ENCODE measurements around the gene B4GALT2.

B4GALT2 gene

DNA sequence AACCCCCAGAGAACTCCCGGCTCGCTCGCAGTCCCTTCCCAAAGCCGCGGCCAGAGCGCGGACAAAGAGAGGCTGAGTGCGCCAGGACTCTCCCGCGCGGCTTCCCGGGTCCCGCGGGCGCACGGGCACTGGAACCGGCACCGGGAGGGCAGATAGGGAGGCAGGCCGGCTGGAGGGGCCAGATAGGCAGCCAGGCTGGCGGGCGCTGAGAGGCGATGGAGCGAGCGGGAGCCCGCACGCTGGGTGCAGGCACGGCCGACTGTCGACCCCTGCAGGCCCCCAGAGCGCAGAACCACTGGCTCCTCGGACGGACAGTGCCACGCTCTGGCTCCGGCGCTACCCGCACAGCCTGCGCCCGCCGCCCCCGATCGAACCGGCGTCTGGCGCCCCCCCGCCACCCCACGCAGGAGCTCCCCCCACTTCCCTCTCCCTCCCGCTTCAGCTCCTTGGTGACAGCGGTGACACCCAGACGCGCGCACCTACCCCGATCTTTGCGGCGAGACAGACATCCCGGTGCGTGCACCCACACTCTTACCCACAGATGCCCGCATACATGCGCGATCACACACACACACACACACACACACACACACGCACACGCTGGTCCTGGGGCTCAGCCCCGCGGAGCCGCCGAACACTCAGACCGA is 51.7 kb downstream of the B4GALT2 start:
- DNase-seq, result peak; percentile 44 to 95

DNA sequence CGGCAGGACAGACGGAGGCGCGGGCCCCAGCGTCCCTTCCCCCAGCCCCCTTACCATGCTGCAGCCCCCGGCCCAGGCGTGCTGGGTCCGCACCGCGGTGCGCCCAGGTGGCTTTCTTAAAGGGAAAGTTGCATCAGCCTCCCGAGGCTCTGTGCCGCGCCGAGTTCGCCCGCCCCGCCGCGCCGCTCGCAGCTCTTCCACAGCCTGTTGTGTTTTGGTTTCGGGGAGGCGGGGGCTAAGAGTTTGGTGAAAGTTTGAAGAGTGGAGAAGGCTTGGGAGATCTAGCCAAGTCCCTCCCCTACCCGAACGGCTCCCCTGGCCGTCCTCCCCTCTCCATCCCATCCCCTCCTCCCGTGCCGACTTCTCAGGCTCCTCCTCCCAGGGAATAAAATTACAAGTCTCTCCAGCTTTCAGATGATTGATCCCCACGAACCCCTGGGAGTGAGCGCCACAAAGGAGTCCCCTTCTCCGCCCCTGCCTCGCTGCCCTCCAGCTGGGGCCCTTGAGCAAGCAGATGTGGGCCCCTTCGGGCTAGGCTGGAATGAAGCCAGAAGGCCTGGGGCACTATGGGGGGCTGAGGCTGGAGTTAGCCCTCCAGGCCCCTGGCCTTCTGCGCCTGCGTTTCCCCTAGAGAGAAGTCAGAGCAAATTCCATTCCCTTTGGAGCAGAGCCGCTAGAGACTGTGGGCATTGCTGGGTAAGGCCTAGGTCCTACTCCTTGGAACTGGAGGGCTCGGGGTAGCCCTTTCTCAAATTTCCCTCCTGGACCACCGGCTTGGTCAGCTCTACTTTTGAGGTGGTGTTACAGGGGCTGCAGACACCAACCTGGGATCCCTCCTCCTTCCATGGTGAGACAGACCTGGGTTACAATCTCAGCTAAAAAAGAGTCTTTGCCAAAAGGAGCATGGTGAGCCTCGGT is 52.5 kb downstream of the B4GALT2 start, which contains the start of gene SLC6A9:
Gene SLC6A9 (minus strand): TSS at position 211 of the 918 bp plus-strand sequence. CDS start 7,185 bp downstream, outside the sequence.
- peak; percentile 43 to 85 for DNase-seq

DNA sequence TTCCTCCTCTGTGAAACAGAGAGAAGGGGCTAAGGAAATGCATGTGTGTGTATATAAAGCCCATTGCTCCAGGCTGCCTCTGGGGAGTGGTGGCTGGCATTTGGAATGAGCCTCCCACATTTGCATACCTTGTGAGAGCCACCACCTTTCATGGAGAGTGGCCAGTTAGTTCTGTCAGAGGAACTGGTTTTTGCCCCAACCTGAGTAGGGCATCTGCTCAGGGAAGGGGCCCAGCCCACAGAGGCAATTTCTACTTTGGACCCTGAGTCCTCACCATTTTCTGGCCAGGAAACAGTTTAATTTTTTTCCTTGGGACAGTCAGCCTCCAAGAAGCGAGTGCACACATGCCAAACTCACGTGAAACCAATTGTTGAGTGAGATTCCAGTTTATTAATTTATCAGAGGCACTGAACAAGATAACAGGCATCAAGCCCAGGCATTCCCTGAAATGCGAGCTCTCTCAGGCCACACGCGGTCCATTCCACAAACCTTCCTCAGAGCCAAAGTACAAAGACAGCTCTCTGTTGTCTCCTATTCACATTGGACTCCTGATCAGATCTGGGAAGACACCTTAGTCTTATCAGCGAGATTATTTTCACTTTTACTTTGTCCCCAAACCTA is 53.3 kb downstream of the B4GALT2 start:
- peak; percentile 53 to 92 for DNase-seq

DNA sequence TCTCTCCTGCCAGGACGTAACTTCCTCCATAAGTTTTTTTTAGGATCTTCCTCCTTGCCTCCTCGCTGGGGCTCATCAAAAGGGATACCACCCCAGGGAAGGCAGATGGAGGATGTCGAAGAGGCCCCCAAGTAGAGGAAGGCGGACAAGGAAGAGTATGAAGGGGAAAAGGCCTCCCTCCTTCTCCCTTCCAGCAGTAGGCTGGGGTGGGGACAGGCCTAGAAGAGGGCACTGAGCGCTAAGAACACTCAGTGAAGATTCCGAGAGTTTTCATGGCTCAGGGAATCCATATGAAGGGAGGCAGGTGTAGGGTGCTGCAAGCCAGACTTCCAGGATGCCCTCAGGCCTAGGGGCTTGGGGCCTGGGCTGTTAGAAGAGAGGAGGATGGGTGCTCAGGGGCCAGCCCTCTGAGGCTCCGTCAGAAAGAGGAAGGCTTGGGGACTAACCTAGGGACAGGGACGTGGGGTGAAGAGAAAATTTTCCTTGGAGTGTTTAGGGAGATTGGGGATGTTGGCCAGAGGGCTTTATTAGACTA is 54.1 kb downstream of the B4GALT2 start:
- DNase-seq, result no peak

DNA sequence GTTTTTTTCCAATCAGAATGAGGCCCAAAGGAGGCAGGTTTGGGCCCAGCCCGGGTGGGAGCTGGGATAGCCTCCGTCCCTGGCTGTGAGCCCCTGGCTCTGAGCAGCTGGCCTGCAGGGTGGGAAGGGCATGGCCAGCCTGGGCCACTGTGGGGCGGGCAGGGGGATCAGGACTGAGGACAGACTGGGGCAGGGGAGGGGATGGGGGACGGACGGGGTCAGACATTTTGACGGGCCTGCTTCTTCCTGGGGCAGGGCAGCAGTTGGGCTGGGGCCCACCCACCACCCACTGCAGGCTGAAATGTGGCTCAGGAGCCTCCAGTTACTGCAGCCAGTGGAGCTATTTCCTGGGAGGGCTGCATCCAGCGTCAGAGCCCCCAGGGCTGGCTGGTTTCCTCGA is 54.7 kb downstream of the B4GALT2 start:
- DNase-seq, result no peak

DNA sequence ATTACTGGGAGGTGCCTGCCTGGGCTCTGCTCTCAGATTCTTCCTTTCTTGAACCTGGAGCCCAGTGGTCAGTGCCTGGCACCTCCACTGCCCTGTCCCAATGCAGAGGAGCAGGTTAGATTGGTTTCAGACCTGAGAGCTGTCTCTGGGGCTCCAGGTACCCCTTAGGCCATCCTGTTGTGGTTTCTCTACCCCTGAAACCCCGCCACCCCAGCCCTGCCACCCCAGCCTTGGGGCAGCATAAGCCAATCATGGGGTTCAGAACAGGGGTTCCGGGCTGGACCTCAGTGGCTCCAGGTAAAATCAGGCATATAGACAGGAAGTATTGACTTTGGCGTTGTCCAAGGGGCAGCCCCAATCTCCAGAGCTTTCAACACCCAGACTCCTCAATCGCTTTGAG is 55.4 kb downstream of the B4GALT2 start:
- no peak for DNase-seq

DNA sequence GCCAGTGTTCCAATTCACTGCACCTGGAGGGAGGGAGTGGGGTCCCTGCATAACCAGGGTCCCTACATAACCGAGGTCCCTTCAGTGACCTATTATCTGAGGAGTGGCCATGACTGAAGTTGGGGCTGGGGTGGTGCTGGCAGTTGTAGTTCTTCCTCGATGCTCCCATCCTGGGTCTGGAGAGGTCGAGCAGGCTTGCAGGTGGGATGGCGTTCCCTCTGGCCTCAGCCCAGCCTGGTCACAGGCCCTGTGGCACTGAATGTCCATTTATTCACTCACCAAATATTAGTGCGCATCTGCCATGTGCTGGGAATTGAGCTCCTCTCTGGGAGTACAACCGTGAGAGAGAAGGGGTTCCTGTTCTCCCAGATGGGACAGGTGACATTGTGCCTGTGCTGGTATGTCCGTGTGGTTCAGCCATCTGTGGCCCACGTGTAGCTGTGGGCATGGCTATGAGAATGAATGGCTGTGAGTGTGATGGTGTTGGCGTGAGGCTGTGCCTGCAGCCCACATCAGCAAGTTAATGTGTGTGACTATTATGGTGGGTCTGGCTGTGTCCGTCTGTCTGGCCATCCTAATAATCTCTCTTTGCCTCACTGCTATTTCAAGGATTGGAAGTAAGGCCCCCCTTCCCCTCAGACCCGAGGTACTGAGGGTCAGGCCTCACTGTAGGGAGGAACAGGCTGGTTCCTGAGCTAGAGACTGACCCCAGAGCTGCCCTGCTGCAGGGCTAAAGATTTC is 56.1 kb downstream of the B4GALT2 start:
- no peak for DNase-seq

DNA sequence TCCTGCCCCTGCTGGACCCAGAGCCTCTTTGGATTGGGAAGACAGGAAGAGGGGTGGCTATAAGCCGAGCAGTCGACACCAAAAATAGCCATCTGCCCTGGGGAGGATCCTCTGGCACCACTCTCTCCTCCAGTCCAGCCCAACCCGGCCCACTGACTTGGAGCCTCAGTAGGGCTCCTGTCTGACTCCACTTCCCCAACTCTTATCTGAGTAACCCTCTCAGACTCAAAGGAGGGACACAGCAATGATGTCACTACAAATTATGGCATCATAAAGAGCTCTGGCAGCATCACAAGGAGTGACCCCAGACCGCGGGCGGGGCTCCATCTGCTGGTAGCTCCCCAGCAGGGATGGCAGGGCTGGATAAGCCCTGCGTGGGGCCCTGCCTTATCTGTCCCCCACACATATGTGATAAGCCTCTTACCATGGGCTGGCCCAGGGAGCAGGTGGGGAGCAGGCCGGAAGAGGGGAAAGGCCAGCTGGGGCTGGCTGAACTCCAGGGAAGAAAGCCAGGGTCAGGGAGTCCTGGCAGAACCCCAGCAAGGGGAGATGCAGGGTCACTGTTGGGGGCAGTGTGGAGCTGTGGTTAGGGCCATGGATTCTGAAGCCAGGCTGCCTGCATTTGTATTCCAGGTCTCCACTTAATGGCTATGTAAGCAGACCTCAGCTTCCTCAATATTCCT is 56.9 kb downstream of the B4GALT2 start:
- DNase-seq, result peak in 1 of 2 experiments; percentile 26

DNA sequence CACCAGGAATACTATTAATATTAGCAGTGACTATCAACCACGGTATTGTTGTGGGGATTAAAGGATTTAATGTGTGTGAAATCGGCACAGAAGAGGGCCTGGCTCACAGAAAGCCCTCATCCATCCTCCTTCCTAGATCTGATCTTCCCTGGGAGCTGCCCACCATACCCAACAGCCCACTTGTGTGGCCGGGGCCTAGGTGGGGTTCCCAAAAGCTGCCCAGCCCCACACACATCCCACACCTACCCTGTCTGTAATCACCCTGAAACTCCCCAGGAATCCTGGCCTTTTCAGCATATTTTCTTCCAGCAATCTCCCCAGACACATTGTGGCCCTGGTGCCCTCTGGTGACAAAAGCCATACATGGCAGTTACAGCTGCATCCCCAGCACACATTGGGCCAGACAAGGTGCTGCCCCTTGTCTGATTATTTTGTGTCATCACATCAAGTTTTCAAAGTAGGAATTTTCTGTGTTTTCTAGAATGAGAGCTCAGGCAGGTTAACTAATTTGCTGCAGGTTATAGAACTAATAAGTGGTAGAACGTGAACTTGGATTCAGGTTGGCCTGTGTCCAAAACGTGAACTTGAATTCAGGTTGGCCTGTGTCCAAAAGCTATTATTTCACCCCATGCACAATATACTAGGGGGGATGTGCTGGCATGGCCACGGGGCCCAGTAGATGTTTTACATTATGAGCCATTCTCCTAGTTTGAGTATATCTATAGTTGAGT is 57.6 kb downstream of the B4GALT2 start:
- peak; percentile 32 to 87 for DNase-seq

DNA sequence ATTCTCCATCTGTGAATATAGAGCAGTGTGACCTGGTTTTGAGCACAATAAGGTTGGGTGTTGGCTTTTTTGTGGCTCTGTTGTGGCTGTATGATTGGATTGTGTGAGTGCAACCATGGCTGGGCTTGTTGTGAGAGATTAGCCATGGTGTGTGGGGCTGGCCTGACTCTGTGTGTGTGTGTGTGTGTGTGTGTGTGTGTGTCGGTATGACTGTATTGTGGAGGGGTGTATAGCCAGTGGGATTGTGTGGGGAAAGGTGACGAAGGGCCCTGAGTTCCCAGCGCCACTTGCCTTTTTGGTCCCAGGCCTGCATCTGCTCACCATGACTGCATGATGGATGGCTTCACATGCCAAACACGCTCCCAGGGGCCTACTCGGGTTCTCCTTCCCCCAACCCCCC is 58.1 kb downstream of the B4GALT2 start:
- DNase-seq, result no peak

DNA sequence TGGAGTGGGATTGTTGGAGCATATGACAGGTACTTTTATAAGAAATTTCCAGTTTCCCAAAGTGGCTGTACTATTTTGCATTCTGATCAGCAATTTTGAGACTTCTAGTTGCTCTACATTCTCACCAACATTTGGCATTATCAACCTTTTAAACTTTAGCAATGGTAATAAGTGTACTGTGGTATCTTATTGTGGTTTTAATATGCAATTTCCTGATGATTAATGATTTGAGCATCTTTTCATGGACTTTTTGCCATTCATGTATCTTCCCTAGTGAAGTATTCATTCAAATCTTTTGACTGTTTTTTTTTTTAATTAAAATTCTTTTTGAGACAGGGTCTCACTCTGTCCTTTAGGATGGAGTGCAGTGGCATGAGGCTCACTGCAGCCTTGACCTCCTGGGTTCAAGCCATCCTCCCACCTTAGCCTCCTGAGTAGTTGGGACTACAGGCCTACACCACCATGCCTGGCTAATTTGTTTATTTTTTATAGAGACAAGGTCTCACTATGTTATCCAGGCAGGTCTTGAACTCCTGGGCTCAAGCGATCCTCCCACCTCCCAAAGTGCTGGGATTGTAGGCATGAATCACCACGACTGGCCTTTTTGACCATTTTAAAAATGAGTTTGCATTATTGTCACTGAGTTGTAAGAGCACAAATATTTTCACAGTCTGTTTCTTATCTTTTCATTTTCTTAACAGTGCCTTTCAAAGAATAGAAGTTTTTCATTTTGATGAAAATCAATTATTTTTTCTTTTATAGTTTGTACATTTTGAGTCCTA is 60.1 kb downstream of the B4GALT2 start:
- DNase-seq, result no peak

DNA sequence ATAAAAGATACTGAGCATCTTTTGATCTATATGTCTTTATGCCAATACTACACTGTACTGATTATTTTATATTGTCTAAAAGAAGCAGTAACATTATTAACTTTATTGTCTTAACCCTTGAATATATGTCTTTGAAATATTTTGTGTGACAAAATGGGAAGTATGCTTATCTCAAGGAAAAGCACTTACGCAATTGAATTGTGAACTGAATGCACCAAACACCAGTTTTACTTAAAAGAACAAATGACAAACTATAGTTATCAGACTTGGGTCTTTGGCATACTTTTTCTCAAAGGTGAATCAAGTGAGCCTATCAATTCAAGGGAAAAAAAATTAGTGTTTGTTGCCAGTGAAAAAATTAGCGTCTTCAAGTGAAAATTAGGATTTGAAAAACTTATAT is 61.4 kb downstream of the B4GALT2 start:
- DNase-seq, result no peak

Measured in NCI-H526 (cell line).